Measurements from ENCODE around the gene EIF4A2.

- TF ChIP-seq YY1 (IDR thresholded peaks at IDR 0.05; ENCODE audit: low read depth, low read length) (no peak), SRF (IDR thresholded peaks at IDR 0.05; ENCODE audit: low read depth in 2 of 2, low read length in 2 of 2) (no peak), BACH1 (IDR thresholded peaks at IDR 0.05; ENCODE audit: borderline replicate concordance) (no peak), POLR2A (IDR thresholded peaks at IDR 0.05; ENCODE audit: low read depth, low read length) (no peak), CEBPB (IDR thresholded peaks at IDR 0.05; ENCODE audit: borderline replicate concordance in 1 of 2, low read depth in 2 of 2, low read length in 2 of 2) (no peak), POLR2AphosphoS5 (IDR thresholded peaks at IDR 0.05; ENCODE audit: low read length) (no peak), BCL11A (IDR thresholded peaks at IDR 0.05; ENCODE audit: low read depth, low read length) (no peak), REST (IDR thresholded peaks at IDR 0.05; ENCODE audit: low read depth, low read length) (no peak), IRF3 (IDR thresholded peaks at IDR 0.05) (no peak)
- TF ChIP-seq, protein P1, sequence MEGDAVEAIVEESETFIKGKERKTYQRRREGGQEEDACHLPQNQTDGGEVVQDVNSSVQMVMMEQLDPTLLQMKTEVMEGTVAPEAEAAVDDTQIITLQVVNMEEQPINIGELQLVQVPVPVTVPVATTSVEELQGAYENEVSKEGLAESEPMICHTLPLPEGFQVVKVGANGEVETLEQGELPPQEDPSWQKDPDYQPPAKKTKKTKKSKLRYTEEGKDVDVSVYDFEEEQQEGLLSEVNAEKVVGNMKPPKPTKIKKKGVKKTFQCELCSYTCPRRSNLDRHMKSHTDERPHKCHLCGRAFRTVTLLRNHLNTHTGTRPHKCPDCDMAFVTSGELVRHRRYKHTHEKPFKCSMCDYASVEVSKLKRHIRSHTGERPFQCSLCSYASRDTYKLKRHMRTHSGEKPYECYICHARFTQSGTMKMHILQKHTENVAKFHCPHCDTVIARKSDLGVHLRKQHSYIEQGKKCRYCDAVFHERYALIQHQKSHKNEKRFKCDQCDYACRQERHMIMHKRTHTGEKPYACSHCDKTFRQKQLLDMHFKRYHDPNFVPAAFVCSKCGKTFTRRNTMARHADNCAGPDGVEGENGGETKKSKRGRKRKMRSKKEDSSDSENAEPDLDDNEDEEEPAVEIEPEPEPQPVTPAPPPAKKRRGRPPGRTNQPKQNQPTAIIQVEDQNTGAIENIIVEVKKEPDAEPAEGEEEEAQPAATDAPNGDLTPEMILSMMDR (IDR thresholded peaks at IDR 0.05 in 2 of 3, conservative IDR thresholded peaks at IDR 0.05 in 1 of 3; ENCODE audit: control insufficient read depth in 2 of 3, extremely low read depth in 1 of 3, insufficient read depth in 1 of 3, low read depth in 3 of 3, low read length in 3 of 3): no peak
Measured at GRCh38 chr3:186760897-186761447, 22.4 kb upstream of the EIF4A2 start.

All from GM12878 (cell line).